Astrocyte (in vitro differentiated cells and primary cell): ENCODE data around the gene CFAP52. TPM values are rescaled to one million over a fixed set of nuclear protein-coding genes. Genes with fewer than 3 reads are reported as not detected.
A peak's percentile ranks its signal among the peaks of the same experiment; 100 is the strongest.

Experiments used
- DNase-seq: peaks from one replicate; pipeline ENCODE4 v3.0.0-alpha.2; 2010; ENCODE audit warnings: low read depth
- FAIRE-seq: peaks from 2 replicates; lab custom pipeline; 2011; peaks lifted over from hg19 to GRCh38; lab: Jason Lieb, UNC
- H2AFZ ChIP-seq: 2 replicates; pipeline ENCODE4 v1.6.0; 2012; ENCODE audit warnings: low read depth, low read length, inconsistent platforms
- H3K27ac ChIP-seq: 2 replicates; pipeline ENCODE4 v1.5.1; 2011; ENCODE audit warnings: low read depth, low read length, inconsistent platforms
- H3K27me3 ChIP-seq: 2 replicates; pipeline ENCODE4 v1.6.0; 2011; ENCODE audit warnings: low read length, inconsistent platforms; ENCODE audit not compliant: insufficient read depth
- H3K36me3 ChIP-seq: 2 replicates; pipeline ENCODE4 v1.5.1; 2011; ENCODE audit warnings: low read length, inconsistent platforms; ENCODE audit not compliant: insufficient read depth
- H3K4me1 ChIP-seq: 2 replicates; pipeline ENCODE4 v1.5.1; 2011; ENCODE audit warnings: low read length, inconsistent platforms; ENCODE audit not compliant: insufficient read depth
- H3K4me2 ChIP-seq: 2 replicates; pipeline ENCODE4 v1.6.0; 2012; ENCODE audit warnings: low read length, inconsistent platforms
- H3K4me3 ChIP-seq: 2 replicates; pipeline ENCODE4 v1.5.1; 2011; ENCODE audit warnings: low read depth, mild to moderate bottlenecking, low read length, inconsistent platforms; ENCODE audit not compliant: insufficient read depth
- H3K79me2 ChIP-seq: 2 replicates; pipeline ENCODE4 v1.6.0; 2012; ENCODE audit warnings: mild to moderate bottlenecking, low read length, inconsistent platforms; ENCODE audit not compliant: insufficient read depth
- H3K9ac ChIP-seq: 2 replicates; pipeline ENCODE4 v1.6.0; 2012; ENCODE audit warnings: mild to moderate bottlenecking, low read length, inconsistent platforms
- H3K9me3 ChIP-seq: 2 replicates; pipeline ENCODE4 v1.5.1; 2012; ENCODE audit warnings: low read depth, mild to moderate bottlenecking, low read length, inconsistent platforms; ENCODE audit not compliant: insufficient read depth
- H4K20me1 ChIP-seq: 2 replicates; pipeline ENCODE4 v1.6.0; 2012; ENCODE audit warnings: low read length, inconsistent platforms; ENCODE audit not compliant: insufficient read depth
- H3K27ac Mint-ChIP-seq: one replicate; pipeline ENCODE4 v1.8.0; 2021; ENCODE audit warnings: mild to moderate bottlenecking, mixed read lengths; ENCODE audit not compliant: unreplicated experiment
- H3K27me3 Mint-ChIP-seq: one replicate; pipeline ENCODE4 v1.8.0; 2021; ENCODE audit warnings: low read depth, mixed read lengths; ENCODE audit not compliant: unreplicated experiment
- H3K36me3 Mint-ChIP-seq: one replicate; pipeline ENCODE4 v1.8.0; 2021; ENCODE audit warnings: low read depth, mixed read lengths; ENCODE audit not compliant: unreplicated experiment
- H3K4me1 Mint-ChIP-seq: one replicate; pipeline ENCODE4 v1.8.0; 2021; ENCODE audit warnings: low read depth, mixed read lengths; ENCODE audit not compliant: unreplicated experiment
- H3K4me3 Mint-ChIP-seq: one replicate; pipeline ENCODE4 v1.8.0; 2021; ENCODE audit warnings: mild to moderate bottlenecking, moderate library complexity, mixed read lengths; ENCODE audit not compliant: unreplicated experiment
- H3K9me3 Mint-ChIP-seq: one replicate; pipeline ENCODE4 v1.8.0; 2021; ENCODE audit warnings: mild to moderate bottlenecking, mixed read lengths; ENCODE audit not compliant: unreplicated experiment
- CTCF ChIP-seq: IDR thresholded peaks from 2 replicates; pipeline ENCODE4 v1.5.1; 2011; ENCODE audit warnings: low read depth, mild to moderate bottlenecking, inconsistent platforms, low read length, moderate library complexity; ENCODE audit not compliant: insufficient read depth
- EZH2 ChIP-seq: IDR thresholded peaks from 2 replicates; pipeline ENCODE4 v1.6.1; 2012; ENCODE audit warnings: mild to moderate bottlenecking, low read length, inconsistent platforms; ENCODE audit not compliant: insufficient read depth
- total RNA-seq: library from RNA; stranded (reverse); gene quantifications from 2 replicates; pipeline ENCODE4 v1.2.1, GENCODE V29; 2021

The CFAP52 gene
- total RNA-seq, 1 donor from 2014 or later = not detected

- H3K27me3 ChIP-seq = no peaks in the 10 kb centered on the region
- H3K79me2 ChIP-seq = no peaks in the 10 kb centered on the region
- Mint-ChIP-seq H3K36me3 (peaks cover 7% of the 10 kb centered on the region), H3K4me3 (no peak overlapping the region), H3K4me1 (no peaks in the 10 kb centered on the region), H3K27me3 (no peaks in the 10 kb centered on the region), H3K9me3 (no peaks in the 10 kb centered on the region), H3K27ac (no peak overlapping the region)
- no peak overlapping the region for H3K9ac ChIP-seq
- TF ChIP-seq CTCF (no peak), EZH2 (no peak)
- no peak overlapping the region for H2AFZ ChIP-seq
- no peaks in the 10 kb centered on the region for H3K36me3 ChIP-seq
- peaks cover 2% of the 10 kb centered on the region for H4K20me1 ChIP-seq
- DNase-seq (no peak), FAIRE-seq (no peak)
- H3K27ac ChIP-seq = no peak overlapping the region
- H3K9me3 ChIP-seq = no peaks in the 10 kb centered on the region
- no peaks in the 10 kb centered on the region for H3K4me1 ChIP-seq
- no peak overlapping the region for H3K4me3 ChIP-seq
- H3K4me2 ChIP-seq = no peak overlapping the region
Observed at GRCh38 chr17:9538626-9539025, 37.8 kb upstream of the CFAP52 start.

- no peaks in the 10 kb centered on the region for H3K9me3 Mint-ChIP-seq
- Histone ChIP-seq H3K4me1 (no peaks in the 10 kb centered on the region), H3K27ac (no peak overlapping the region), H3K4me2 (no peak overlapping the region), H3K9me3 (no peaks in the 10 kb centered on the region), H2AFZ (no peak overlapping the region), H3K79me2 (no peaks in the 10 kb centered on the region), H3K36me3 (no peaks in the 10 kb centered on the region), H4K20me1 (no peaks in the 10 kb centered on the region), H3K27me3 (no peaks in the 10 kb centered on the region), H3K4me3 (no peak overlapping the region), H3K9ac (no peak overlapping the region)
- DNase-seq (no peak), FAIRE-seq (no peak)
- no peaks in the 10 kb centered on the region for H3K4me1 Mint-ChIP-seq
- H3K36me3 Mint-ChIP-seq = peaks cover 6% of the 10 kb centered on the region
- no peak for TF ChIP-seq EZH2
- TF ChIP-seq CTCF = no peak
- no peak overlapping the region for H3K4me3 Mint-ChIP-seq
- no peaks in the 10 kb centered on the region for H3K27me3 Mint-ChIP-seq
- no peak overlapping the region for H3K27ac Mint-ChIP-seq
Observed at GRCh38 chr17:9541718-9542117, 34.7 kb upstream of the CFAP52 start.

GRCh38 chr17:9544221-9544620 lies 32.2 kb upstream of the CFAP52 start:
- peaks cover 6% of the 10 kb centered on the region for H3K36me3 Mint-ChIP-seq
- Histone ChIP-seq H3K4me2 (no peak overlapping the region), H3K9ac (no peak overlapping the region), H3K9me3 (no peaks in the 10 kb centered on the region), H3K4me3 (no peak overlapping the region), H3K27ac (no peak overlapping the region), H3K36me3 (no peaks in the 10 kb centered on the region), H3K27me3 (no peaks in the 10 kb centered on the region), H4K20me1 (no peaks in the 10 kb centered on the region), H3K79me2 (no peaks in the 10 kb centered on the region), H2AFZ (no peak overlapping the region), H3K4me1 (no peaks in the 10 kb centered on the region)
- H3K9me3 Mint-ChIP-seq = no peaks in the 10 kb centered on the region
- DNase-seq (peak; percentile 38), FAIRE-seq (no peak)
- H3K27ac Mint-ChIP-seq = no peak overlapping the region
- no peak for TF ChIP-seq CTCF
- no peak for TF ChIP-seq EZH2
- no peaks in the 10 kb centered on the region for H3K27me3 Mint-ChIP-seq
- no peak overlapping the region for H3K4me3 Mint-ChIP-seq
- no peaks in the 10 kb centered on the region for H3K4me1 Mint-ChIP-seq
